Forelimb muscle (tissue), 1 donor: Measurements from ENCODE around the gene DCLRE1B. TPM values are rescaled to one million over a fixed set of nuclear protein-coding genes. Genes with fewer than 3 reads are reported as not detected.

Experiments used
- DNase-seq: peaks from one replicate; pipeline ENCODE4 v3.0.0-alpha.2; 2013; ENCODE audit warnings: low read depth
- polyA plus RNA-seq: library from polyadenylated mRNA; unstranded; fragments of 120-200 nt; gene quantifications from one replicate; pipeline ENCODE4 v1.2.1, GENCODE V29; 2013; ENCODE audit not compliant: insufficient read length

Gene DCLRE1B
- 5.6 TPM for polyA plus RNA-seq

GRCh38 chr1:113904674-113905434 is at the start of gene DCLRE1B, which contains the start of gene AP4B1:
Gene DCLRE1B, plus strand, starts transcription at chr1:113905326. Its CDS starts 261 bp downstream, at chr1:113905587.
Gene AP4B1, minus strand, starts transcription at chr1:113904799. Its CDS starts 82 bp downstream, at chr1:113904717.
- peak; percentile 100 for DNase-seq

DNA sequence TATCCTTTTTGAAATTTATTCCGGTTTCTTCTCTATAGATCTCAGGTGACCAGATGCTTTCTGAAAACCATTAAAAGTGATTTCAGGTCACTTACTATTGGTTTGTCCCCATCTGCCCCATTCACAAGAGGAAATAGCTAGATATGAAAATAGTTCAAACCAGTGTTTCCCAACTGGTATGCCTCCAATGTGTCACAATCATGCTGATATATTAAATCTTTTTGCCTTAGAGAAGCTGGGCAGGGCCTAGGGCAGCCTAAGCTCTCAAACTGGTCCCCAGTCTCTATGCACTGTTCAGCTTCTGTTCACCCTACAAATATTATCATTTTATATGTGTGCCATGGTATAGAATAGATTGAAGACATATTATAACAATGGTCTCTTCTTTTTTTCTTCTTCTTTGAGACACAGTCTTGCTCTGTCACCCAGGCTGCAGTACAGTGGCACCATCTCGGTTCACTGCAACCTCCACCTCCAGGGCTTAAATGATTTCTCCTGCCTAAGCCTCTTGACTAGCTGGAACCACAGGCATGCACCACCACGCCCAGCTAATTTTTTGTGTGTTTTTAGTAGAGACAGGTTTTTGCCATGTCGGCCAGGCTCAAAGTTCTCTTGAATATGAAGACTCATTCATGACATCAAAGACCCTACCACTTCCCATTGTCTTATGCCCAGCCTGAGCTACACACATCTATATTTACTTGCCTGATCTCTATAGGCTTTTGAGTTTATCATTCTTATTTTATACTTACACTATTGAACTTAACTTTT is 49.3 kb upstream of the DCLRE1B start:
- DNase-seq: no peak

- no peak for DNase-seq
These were observed 48.7 kb upstream of the DCLRE1B start for GRCh38 chr1:113856401-113856790.

DNA sequence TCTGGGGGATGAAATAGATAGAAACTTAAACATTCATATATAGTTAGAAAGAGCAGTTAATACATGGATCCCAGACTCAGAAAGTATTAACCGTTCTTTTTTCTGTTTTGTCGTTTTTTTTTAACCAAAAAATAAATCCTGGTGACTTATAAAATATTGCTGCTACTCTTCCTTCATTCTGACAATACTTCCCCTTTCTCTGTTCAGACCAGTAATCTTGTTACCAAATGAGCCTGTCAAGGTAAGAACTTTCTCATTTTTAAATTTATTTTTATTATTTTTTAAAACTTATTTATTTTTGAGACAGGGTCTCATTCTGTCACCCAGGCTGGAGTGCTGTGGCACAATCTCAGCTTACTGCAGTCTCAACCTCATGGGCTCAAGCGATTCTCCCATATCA is 47.4 kb upstream of the DCLRE1B start:
- DNase-seq: no peak

GRCh38 chr1:113858418-113858817 is 46.7 kb upstream of the DCLRE1B start:
- no peak for DNase-seq

DNA sequence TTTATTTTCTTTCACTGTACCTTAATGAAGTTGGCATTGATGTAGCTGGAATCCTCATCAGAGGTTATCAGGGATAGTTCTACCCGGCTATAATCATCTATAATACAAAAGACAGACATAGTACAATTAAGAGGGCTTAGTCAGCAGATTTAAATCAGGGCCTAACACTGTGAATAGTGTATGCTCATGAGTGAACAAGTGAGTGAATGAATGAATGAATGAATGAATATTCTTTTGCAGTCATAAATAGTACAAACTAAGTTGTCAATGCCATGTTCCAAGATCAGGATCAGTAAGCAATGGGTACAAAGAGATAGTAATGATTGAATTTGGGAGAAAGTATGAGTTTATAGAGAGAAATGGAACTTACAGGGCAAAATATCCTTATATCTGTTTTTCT is 46.1 kb upstream of the DCLRE1B start:
- no peak for DNase-seq

GRCh38 chr1:113859478-113860175 is 45.5 kb upstream of the DCLRE1B start:
- DNase-seq: no peak

- DNase-seq: no peak
These were observed 44.2 kb upstream of the DCLRE1B start for GRCh38 chr1:113860891-113861290.

DNA sequence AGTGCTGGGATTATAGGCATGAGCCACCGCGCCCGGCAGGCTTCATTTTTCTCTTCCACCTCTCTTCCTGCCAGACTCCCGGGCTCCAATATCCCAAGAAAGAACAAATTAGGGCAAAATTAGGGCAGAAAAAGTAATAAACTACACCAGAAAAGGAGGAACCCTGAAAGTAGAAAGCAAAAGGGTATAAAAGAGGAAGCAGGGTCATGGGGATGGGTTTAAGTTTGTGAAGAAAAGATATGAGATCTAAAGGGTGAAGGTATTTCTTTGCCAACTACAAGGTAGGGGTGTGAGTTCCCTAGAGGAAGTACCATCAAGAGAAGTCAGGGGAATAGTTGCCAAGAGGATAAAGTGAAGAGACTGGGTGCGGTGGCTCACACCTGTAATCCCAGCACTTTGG is 43.5 kb upstream of the DCLRE1B start:
- DNase-seq: no peak

GRCh38 chr1:113868387-113869083 is 36.6 kb upstream of the DCLRE1B start:
- DNase-seq: no peak

DNA sequence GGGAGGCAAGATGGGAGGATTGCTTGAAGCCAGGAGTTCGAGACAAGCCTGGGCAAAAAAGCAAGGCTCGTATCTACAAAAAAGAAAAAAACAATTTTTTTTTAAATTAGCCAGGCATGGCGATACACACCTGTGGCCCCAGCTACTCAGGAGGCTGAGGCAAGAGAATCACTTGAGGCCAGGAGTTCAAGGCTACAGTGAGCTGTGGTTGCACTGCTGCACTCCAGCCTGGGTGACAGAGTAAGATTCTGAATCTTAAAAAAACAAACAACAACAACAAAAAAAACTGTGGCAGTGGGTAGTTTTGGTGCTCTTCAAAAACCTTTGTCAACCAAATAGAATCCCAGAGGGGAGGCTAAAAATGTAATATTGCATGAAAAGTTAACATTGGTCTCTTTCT is 34.3 kb upstream of the DCLRE1B start:
- no peak for DNase-seq

DNA sequence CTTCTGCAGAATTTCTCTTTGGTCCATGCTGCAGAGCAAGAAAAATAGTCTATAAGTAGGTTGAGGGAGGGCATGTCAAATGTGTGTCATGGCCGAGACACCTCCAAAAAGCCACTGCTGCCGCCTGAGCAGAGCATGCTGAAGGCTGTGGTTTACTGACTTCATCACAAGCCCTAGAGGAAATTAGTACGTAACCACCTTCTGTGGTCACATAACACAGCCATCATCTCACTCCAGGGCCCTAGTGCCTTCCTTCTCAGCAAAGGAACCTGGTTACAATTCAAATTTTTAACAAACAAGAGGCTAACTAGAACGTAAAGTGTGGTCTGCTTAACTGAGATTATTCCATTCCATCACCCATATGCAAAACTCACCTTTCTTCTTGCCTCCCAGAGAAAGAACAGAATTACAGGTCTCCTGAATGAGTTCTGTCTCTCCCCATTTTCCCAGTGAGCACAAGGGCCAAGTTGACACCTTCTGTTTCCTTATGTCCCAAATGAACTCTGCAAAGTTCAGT is 33.5 kb upstream of the DCLRE1B start, which contains the start of gene PTPN22:
Gene PTPN22 (minus strand): TSS at position 116 of the 517 bp plus-strand sequence.
- DNase-seq: no peak

GRCh38 chr1:113872219-113872935 is 32.7 kb upstream of the DCLRE1B start:
- no peak for DNase-seq

GRCh38 chr1:113874012-113874879 is 30.9 kb upstream of the DCLRE1B start:
- DNase-seq: no peak

GRCh38 chr1:113875714-113876113 is 29.4 kb upstream of the DCLRE1B start:
- no peak for DNase-seq

GRCh38 chr1:113876176-113876575 is 28.9 kb upstream of the DCLRE1B start:
- no peak for DNase-seq

GRCh38 chr1:113879739-113880038 is 25.4 kb upstream of the DCLRE1B start:
- DNase-seq: no peak

GRCh38 chr1:113881661-113882060 is 23.5 kb upstream of the DCLRE1B start:
- DNase-seq: no peak

DNA sequence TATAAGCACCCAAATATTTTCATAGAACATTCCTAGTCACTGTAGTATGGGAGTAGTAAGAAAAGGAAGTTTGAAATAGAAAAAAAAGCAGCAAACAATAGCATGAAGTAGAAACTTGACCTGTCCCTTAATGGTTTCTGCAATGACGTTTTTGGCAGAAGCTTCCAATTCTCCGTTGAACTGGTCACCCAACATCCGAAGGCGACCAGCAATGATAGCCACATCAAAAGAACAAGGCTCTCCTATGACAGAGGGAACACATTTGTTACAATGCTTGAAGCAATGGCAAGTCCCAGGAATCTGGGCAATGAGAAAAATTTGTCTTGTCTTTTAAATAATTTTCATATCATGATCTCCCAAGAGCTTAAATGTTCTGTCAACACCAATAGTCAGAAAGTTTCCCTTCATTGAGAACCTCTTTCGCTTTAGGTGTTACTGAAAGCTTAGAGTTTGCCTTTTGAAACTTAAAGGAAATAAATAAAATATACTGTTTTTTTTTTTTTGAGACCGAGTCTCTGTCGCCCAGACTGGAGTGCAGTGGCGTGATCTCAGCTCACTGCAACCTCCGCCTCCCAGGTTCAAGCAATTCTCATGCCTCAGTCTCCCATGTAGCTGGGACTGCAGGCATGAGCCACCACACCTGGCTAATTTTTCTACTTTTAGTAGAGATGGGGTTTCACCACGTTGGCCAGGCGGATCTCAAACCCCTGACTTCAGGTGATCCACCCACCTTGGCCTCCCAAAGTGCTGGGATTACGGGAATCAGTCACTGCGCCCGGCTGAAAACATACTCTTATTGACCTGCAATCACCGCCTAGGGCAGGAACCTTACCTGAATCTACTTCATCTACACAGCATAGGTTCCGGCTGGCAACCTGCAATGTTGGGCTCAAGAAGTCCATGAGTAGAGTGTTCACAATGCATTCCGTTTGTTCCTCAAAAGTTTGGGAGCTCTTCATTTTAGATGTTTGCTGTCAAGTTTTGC is 18.4 kb upstream of the DCLRE1B start:
- no peak for DNase-seq
